ENCODE measurements around the gene HNRNPD. TPM values are rescaled to one million over a fixed set of nuclear protein-coding genes. Genes with fewer than 3 reads are reported as not detected.
"Not testable (repeated sequence)": the region's sequence is repeated elsewhere in the genome, so short reads cannot be mapped to it uniquely, and the experiment has no call there.

HNRNPD gene, protein sequence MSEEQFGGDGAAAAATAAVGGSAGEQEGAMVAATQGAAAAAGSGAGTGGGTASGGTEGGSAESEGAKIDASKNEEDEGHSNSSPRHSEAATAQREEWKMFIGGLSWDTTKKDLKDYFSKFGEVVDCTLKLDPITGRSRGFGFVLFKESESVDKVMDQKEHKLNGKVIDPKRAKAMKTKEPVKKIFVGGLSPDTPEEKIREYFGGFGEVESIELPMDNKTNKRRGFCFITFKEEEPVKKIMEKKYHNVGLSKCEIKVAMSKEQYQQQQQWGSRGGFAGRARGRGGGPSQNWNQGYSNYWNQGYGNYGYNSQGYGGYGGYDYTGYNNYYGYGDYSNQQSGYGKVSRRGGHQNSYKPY
- 51.7 TPM for total RNA-seq

DNA sequence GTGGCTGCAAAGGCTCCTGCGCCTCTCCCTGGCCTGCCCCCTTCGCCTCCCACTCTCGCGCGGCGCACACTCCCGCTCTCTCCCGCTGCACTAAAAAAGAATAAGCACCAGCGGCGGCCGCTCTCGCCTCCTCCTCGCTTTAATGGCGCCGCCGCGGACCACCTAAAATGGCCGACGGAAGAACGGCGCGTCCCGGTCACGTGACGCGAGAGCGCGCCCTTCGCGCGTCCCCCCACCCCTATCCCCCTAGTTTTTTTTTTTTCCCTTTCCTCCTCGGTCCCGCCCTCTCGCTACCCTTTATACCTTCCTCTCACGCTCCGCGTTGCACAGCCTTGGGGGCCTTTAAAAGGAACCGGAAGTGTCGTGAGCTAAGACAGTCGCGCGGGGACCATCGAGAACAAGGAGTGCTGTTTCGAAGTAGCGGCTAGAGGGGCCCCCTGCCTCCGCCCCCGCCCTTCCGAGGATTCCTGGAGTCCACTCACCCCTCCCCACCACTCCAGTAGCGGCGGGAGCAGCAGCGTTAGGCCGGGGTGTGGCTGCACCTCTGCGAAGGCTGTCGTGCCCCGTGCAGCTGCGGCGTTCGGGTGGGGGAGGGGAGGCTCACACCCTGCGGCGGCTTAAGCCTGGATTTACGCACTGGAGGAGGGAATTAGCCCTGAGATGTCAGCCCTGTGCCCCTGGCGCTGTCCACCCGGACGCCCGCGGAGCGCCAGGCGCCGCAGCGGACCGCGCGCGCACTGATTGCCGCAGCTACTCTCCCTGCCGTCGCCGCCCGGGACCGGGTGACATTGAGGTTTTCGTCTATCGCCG is at the start of gene HNRNPD:
Gene HNRNPD (minus strand): TSS at position 176 of the 810 bp plus-strand sequence. CDS start 313 bp downstream, outside the sequence.
- H3K27me3 ChIP-seq (ENCODE audit: control insufficient read depth in 3 of 3, insufficient read depth in 3 of 3, low read length in 3 of 3): no peaks in the 10 kb centered on the region
- peak within 1 kb of the TSS; percentile 99 for H3K27ac ChIP-seq (ENCODE audit: low read depth, low read length)
- no peaks in the 10 kb centered on the region for H3K36me3 ChIP-seq (ENCODE audit: control insufficient read depth in 3 of 3, insufficient read depth in 3 of 3, low read length in 3 of 3)
- peak within 1 kb of the TSS; percentile 87 to 98 (median 98) for H3K9ac ChIP-seq (ENCODE audit: low read depth in 1 of 3, low read length in 3 of 3)
- peak within 1 kb of the TSS; percentile 94 to 98 (median 94) for H3K4me3 ChIP-seq (ENCODE audit: low read length in 3 of 3)
- peaks cover 16 to 34% (median 22%) of the 10 kb centered on the region in 3 donors for H3K4me1 ChIP-seq (ENCODE audit: control insufficient read depth in 3 of 3, insufficient read depth in 3 of 3, low read length in 3 of 3)
- no peaks in the 10 kb centered on the region for H3K9me3 ChIP-seq (ENCODE audit: control insufficient read depth in 3 of 3, low read length in 3 of 3)

DNA sequence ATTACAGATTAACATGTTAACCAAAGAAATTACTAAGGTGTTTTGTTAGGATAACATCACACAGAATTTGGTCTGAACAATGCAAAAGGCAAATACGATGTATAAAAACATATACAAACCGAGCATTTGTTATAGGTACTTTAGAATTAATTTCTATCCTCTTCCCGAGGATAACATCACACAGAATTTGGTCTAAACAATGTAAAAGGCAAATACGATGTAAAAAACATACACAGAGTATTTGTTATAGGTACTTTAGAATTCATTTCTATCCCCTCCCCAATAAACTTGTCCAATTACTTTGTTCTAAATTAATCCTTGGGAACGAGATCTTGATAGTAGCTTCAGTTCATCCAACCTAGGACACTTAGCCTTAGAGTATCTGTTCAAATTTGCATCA is 48.8 kb upstream of the HNRNPD start:
- Histone ChIP-seq H3K9ac (ENCODE audit: low read depth in 1 of 3, low read length in 3 of 3) (no peak overlapping the region), H3K4me3 (ENCODE audit: low read length in 3 of 3) (no peak overlapping the region), H3K4me1 (ENCODE audit: control insufficient read depth in 3 of 3, insufficient read depth in 3 of 3, low read length in 3 of 3) (peaks cover 12 to 13% (median 12%) of the 10 kb centered on the region in 3 donors), H3K27me3 (ENCODE audit: control insufficient read depth in 3 of 3, insufficient read depth in 3 of 3, low read length in 3 of 3) (no peaks in the 10 kb centered on the region), H3K27ac (ENCODE audit: low read depth, low read length) (no peak overlapping the region), H3K36me3 (ENCODE audit: control insufficient read depth in 3 of 3, insufficient read depth in 3 of 3, low read length in 3 of 3) (peaks cover 22 to 49% (median 42%) of the 10 kb centered on the region in 3 donors), H3K9me3 (ENCODE audit: control insufficient read depth in 3 of 3, low read length in 3 of 3) (no peaks in the 10 kb centered on the region)

DNA sequence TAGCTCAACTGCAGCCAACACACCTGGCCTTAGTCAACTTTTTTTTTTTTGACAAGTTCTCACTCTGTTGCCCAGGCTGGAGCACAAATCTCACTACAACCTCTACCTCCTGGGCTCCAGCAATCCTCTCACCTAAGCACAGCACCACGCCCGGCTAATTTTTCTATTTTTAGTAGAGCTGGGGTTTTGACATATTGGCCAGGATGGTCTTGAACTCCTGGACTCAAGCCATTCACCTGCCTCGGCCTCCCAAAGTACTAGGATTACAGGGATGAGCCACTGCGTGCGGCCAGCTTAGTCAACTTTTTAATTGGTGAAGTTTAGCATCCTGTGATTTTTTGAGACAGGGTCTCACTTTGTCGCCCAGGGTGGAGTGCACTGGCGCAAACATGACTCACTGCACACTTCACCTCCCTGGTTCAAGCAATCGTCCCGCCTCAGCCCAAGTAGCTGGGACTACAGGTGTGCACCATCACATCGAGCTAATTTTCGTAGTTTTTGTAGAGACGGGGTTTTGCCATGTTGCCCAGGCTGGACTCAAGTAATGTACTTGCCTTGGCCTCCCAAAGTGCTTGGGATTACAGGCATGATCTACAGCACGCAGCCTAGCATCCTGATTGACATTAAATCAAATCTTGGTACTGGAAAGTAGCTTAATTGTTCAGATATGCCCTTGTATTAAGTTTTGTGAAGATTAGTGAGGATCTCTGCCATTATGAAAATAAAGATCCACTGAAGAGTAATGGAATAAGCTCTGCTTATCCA is 48.2 kb upstream of the HNRNPD start:
- Histone ChIP-seq H3K4me3 (ENCODE audit: low read length in 3 of 3) (no peak overlapping the region), H3K4me1 (ENCODE audit: control insufficient read depth in 3 of 3, insufficient read depth in 3 of 3, low read length in 3 of 3) (peaks cover 6 to 7% (median 7%) of the 10 kb centered on the region in 3 donors), H3K9ac (ENCODE audit: low read depth in 1 of 3, low read length in 3 of 3) (no peak overlapping the region), H3K9me3 (ENCODE audit: control insufficient read depth in 3 of 3, low read length in 3 of 3) (no peaks in the 10 kb centered on the region), H3K27ac (ENCODE audit: low read depth, low read length) (no peak overlapping the region), H3K27me3 (ENCODE audit: control insufficient read depth in 3 of 3, insufficient read depth in 3 of 3, low read length in 3 of 3) (no peaks in the 10 kb centered on the region), H3K36me3 (ENCODE audit: control insufficient read depth in 3 of 3, insufficient read depth in 3 of 3, low read length in 3 of 3) (peaks cover 21 to 45% (median 39%) of the 10 kb centered on the region in 3 donors)

DNA sequence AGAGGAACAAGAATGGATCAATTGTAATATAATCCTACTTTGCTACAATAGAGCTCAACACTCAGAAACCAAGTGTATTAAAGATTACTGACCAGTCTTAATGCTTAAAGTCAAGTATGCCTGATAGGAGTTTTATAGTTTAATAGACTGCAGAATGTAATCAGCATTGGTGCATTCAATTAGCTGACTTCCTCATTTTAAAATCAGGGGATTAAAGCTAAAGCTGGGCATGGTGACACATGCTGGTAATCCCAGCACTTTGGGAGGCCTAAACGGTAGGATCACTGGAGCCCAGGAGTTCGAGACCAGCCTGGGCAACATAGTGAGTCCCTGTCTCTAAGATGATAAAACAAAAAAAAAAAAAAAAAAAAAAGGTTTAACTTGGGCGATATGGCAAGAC is 45.7 kb upstream of the HNRNPD start:
- Histone ChIP-seq H3K9me3 (ENCODE audit: control insufficient read depth in 3 of 3, low read length in 3 of 3) (no peaks in the 10 kb centered on the region), H3K4me3 (ENCODE audit: low read length in 3 of 3) (no peak overlapping the region), H3K27ac (ENCODE audit: low read depth, low read length) (no peak overlapping the region), H3K36me3 (ENCODE audit: control insufficient read depth in 3 of 3, insufficient read depth in 3 of 3, low read length in 3 of 3) (peaks cover 7 to 21% (median 15%) of the 10 kb centered on the region in 3 donors), H3K4me1 (ENCODE audit: control insufficient read depth in 3 of 3, insufficient read depth in 3 of 3, low read length in 3 of 3) (peaks cover 0 to 3% (median 0%) of the 10 kb centered on the region in 3 donors), H3K9ac (ENCODE audit: low read depth in 1 of 3, low read length in 3 of 3) (no peak overlapping the region), H3K27me3 (ENCODE audit: control insufficient read depth in 3 of 3, insufficient read depth in 3 of 3, low read length in 3 of 3) (no peaks in the 10 kb centered on the region)

- Histone ChIP-seq H3K9me3 (ENCODE audit: control insufficient read depth in 3 of 3, low read length in 3 of 3) (no peaks in the 10 kb centered on the region), H3K36me3 (ENCODE audit: control insufficient read depth in 3 of 3, insufficient read depth in 3 of 3, low read length in 3 of 3) (no peaks in the 10 kb centered on the region), H3K4me3 (ENCODE audit: low read length in 3 of 3) (no peak overlapping the region), H3K27me3 (ENCODE audit: control insufficient read depth in 3 of 3, insufficient read depth in 3 of 3, low read length in 3 of 3) (no peaks in the 10 kb centered on the region), H3K4me1 (ENCODE audit: control insufficient read depth in 3 of 3, insufficient read depth in 3 of 3, low read length in 3 of 3) (no peaks in the 10 kb centered on the region), H3K9ac (ENCODE audit: low read depth in 1 of 3, low read length in 3 of 3) (no peak overlapping the region), H3K27ac (ENCODE audit: low read depth, low read length) (no peak overlapping the region)
These were observed 42.2 kb upstream of the HNRNPD start for GRCh38 chr4:82415922-82416365.

DNA sequence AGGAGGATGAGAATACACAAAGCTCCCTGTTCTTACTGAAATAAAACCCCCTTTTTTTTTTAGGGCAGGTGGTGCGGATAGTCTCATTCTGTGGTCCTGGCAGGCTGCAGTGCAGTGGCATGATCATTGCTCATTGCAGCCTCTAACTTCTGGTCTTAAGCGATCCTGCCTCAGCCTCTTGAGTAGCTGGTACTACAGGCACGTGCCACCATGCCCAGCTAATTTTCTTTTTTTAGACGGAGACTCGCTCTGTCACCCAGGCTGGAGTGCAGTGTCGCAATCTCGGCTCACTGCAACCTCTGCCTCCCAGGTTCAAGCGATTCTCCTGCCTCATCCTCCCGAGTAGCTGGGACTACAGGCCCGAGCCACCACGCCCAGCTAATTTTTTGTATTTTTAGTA is 41.3 kb upstream of the HNRNPD start:
- not testable (repeated sequence) for H3K4me1 ChIP-seq (ENCODE audit: control insufficient read depth in 3 of 3, insufficient read depth in 3 of 3, low read length in 3 of 3); H3K27me3 ChIP-seq (ENCODE audit: control insufficient read depth in 3 of 3, insufficient read depth in 3 of 3, low read length in 3 of 3); H3K36me3 ChIP-seq (ENCODE audit: control insufficient read depth in 3 of 3, insufficient read depth in 3 of 3, low read length in 3 of 3); H3K9me3 ChIP-seq (ENCODE audit: control insufficient read depth in 3 of 3, low read length in 3 of 3); H3K9ac ChIP-seq (ENCODE audit: low read depth in 1 of 3, low read length in 3 of 3); H3K4me3 ChIP-seq (ENCODE audit: low read length in 3 of 3); H3K27ac ChIP-seq (ENCODE audit: low read depth, low read length)

GRCh38 chr4:82403725-82404124 is 29.9 kb upstream of the HNRNPD start:
- H3K9ac ChIP-seq (ENCODE audit: low read depth in 1 of 3, low read length in 3 of 3): no peak overlapping the region

DNA sequence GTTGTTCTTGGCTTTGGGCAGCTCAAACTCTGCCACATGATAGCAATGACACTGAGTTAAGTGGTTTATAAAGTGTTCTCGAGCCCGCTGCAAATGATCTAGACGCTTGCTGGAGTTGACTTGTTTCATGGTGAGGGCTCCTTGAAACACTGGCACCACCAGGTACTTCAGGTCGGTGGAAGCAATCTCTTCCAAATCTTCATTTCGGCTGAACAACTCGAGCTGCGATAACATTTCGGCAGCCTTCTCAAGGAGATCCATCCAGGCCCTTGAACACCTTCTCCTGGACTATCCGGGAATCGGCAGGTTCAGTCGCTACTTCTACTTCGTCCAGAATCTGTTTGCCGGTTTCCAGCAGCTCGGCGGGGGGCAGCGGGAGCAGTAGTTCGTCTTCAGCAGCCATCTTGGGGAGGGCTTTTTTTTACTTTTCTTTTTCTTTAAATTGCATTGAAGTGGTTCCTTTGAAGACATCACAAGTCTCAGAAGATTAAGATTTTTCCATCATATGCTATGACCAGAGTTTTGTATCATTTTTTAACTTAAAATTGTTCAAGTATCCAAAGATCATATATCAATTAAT is 28.5 kb upstream of the HNRNPD start:
- Histone ChIP-seq H3K9ac (ENCODE audit: low read depth in 1 of 3, low read length in 3 of 3) (no peak overlapping the region), H3K36me3 (ENCODE audit: control insufficient read depth in 3 of 3, insufficient read depth in 3 of 3, low read length in 3 of 3) (no peaks in the 10 kb centered on the region), H3K4me3 (ENCODE audit: low read length in 3 of 3) (no peak overlapping the region), H3K4me1 (ENCODE audit: control insufficient read depth in 3 of 3, insufficient read depth in 3 of 3, low read length in 3 of 3) (no peaks in the 10 kb centered on the region), H3K9me3 (ENCODE audit: control insufficient read depth in 3 of 3, low read length in 3 of 3) (no peaks in the 10 kb centered on the region), H3K27me3 (ENCODE audit: control insufficient read depth in 3 of 3, insufficient read depth in 3 of 3, low read length in 3 of 3) (no peaks in the 10 kb centered on the region), H3K27ac (ENCODE audit: low read depth, low read length) (no peak overlapping the region)

More at GRCh38 chr4:82403725-82404124, 29.9 kb upstream of the HNRNPD start:
- no peaks in the 10 kb centered on the region for H3K36me3 ChIP-seq (ENCODE audit: control insufficient read depth in 3 of 3, insufficient read depth in 3 of 3, low read length in 3 of 3)
- no peaks in the 10 kb centered on the region for H3K9me3 ChIP-seq (ENCODE audit: control insufficient read depth in 3 of 3, low read length in 3 of 3)
- no peaks in the 10 kb centered on the region for H3K4me1 ChIP-seq (ENCODE audit: control insufficient read depth in 3 of 3, insufficient read depth in 3 of 3, low read length in 3 of 3)
- no peak overlapping the region for H3K4me3 ChIP-seq (ENCODE audit: low read length in 3 of 3)
- no peaks in the 10 kb centered on the region for H3K27me3 ChIP-seq (ENCODE audit: control insufficient read depth in 3 of 3, insufficient read depth in 3 of 3, low read length in 3 of 3)
- H3K27ac ChIP-seq (ENCODE audit: low read depth, low read length): no peak overlapping the region

GRCh38 chr4:82401600-82401999 is 27.8 kb upstream of the HNRNPD start:
- no peak overlapping the region for H3K9ac ChIP-seq (ENCODE audit: low read depth in 1 of 3, low read length in 3 of 3)
- H3K4me1 ChIP-seq (ENCODE audit: control insufficient read depth in 3 of 3, insufficient read depth in 3 of 3, low read length in 3 of 3): no peaks in the 10 kb centered on the region
- H3K9me3 ChIP-seq (ENCODE audit: control insufficient read depth in 3 of 3, low read length in 3 of 3): no peaks in the 10 kb centered on the region
- H3K27me3 ChIP-seq (ENCODE audit: control insufficient read depth in 3 of 3, insufficient read depth in 3 of 3, low read length in 3 of 3): no peaks in the 10 kb centered on the region
- H3K4me3 ChIP-seq (ENCODE audit: low read length in 3 of 3): no peak overlapping the region
- no peaks in the 10 kb centered on the region for H3K36me3 ChIP-seq (ENCODE audit: control insufficient read depth in 3 of 3, insufficient read depth in 3 of 3, low read length in 3 of 3)
- no peak overlapping the region for H3K27ac ChIP-seq (ENCODE audit: low read depth, low read length)

All from skeletal muscle tissue (tissue), 4 donors.